Endothelial cell of umbilical vein (primary cell): ENCODE measurements around the gene SMURF1. TPM values are rescaled to one million over a fixed set of nuclear protein-coding genes. Genes with fewer than 3 reads are reported as not detected.

ENCODE experiments used
- BruUV-seq: library from RNA; stranded (reverse); fragments of 400-500 nt; replicated peaks from 2 replicates; lab custom pipeline; 2021; lab: Mats Ljungman, UMichigan
- CTCF ChIA-PET: fragments of 300-600, 350-600 bp; sonication (Branson Sonifier 250); formaldehyde crosslinking; loops from one replicate; lab custom pipeline; 2021; ENCODE audit warnings: antibody characterized with exemption, inconsistent platforms; lab: Charles Lee
- POLR2A ChIA-PET: fragments of 300-600, 350-600 bp; sonication (Branson Sonifier 250); formaldehyde crosslinking; loops from one replicate; lab custom pipeline; 2021; ENCODE audit warnings: antibody characterized with exemption, inconsistent platforms; lab: Charles Lee
- DNase-seq: peaks from one replicate; pipeline ENCODE4 v3.0.0-alpha.2; 2011; ENCODE audit warnings: low read depth, low spot score
- FAIRE-seq: peaks from 2 replicates; lab custom pipeline; 2011; peaks lifted over from hg19 to GRCh38; lab: Jason Lieb, UNC
- H2AFZ ChIP-seq: 2 replicates; pipeline ENCODE4 v1.6.0; 2012; ENCODE audit warnings: low read depth, low read length, control low read depth, inconsistent platforms
- H3K27ac ChIP-seq: 2 replicates; pipeline ENCODE4 v1.5.1; 2011; ENCODE audit warnings: low read depth, mild to moderate bottlenecking, control low read depth, low read length, moderate library complexity; ENCODE audit not compliant: insufficient read depth
- H3K27me3 ChIP-seq, 2 experiments: 2 replicates each; pipeline versions ENCODE4 v1.6.0 to v1.6.1; 2011; ENCODE audit warnings: low read length in 2 of 2, mixed read lengths in 1 of 2; ENCODE audit not compliant: control insufficient read depth in 2 of 2, insufficient read depth in 2 of 2
- H3K36me3 ChIP-seq, 2 experiments: 2 replicates in 1 of 2; 3 replicates in 1 of 2; pipeline ENCODE4 v1.5.1; 2011; ENCODE audit warnings: low read length in 2 of 2, mild to moderate bottlenecking in 1 of 2, moderate library complexity in 1 of 2; ENCODE audit not compliant: control insufficient read depth in 2 of 2, insufficient read depth in 2 of 2; ENCODE audit errors: extremely low read depth in 1 of 2
- H3K4me1 ChIP-seq: 3 replicates; pipeline ENCODE4 v1.5.1; 2011; ENCODE audit warnings: mild to moderate bottlenecking, low read length; ENCODE audit not compliant: control insufficient read depth, insufficient read depth; ENCODE audit errors: extremely low read depth
- H3K4me2 ChIP-seq: 2 replicates; pipeline ENCODE4 v1.6.1; 2011; ENCODE audit warnings: low read length, control low read depth, mixed read lengths; ENCODE audit not compliant: insufficient read depth
- H3K4me3 ChIP-seq, 3 experiments: fragments of 200-600 bp in 1 of 3; sonication (generic), shearing (Covaris generic) in 1 of 3; replicated peaks in 1 of 3; 2 replicates each; pipeline ENCODE4 v1.5.1; 2011 to 2016; ENCODE audit warnings: control low read depth in 3 of 3, low read length in 3 of 3, mild to moderate bottlenecking in 2 of 3, inconsistent platforms in 1 of 3, low read depth in 1 of 3, moderate library complexity in 1 of 3; ENCODE audit not compliant: insufficient read depth in 1 of 3
- H3K79me2 ChIP-seq: 2 replicates; pipeline ENCODE4 v1.6.0; 2012; ENCODE audit warnings: low read length, inconsistent platforms; ENCODE audit not compliant: control insufficient read depth, insufficient read depth
- H3K9ac ChIP-seq: replicated peaks from 2 replicates; pipeline ENCODE3; 2011; ENCODE audit warnings: low read length, control low read depth; ENCODE audit not compliant: insufficient read depth; ENCODE audit errors: extremely low read depth
- H3K9me1 ChIP-seq: replicated peaks from 3 replicates; pipeline ENCODE4 v1.6.0; 2011; ENCODE audit warnings: mild to moderate bottlenecking, low read length; ENCODE audit not compliant: control insufficient read depth, insufficient read depth; ENCODE audit errors: extremely low read depth
- H3K9me3 ChIP-seq: replicated peaks from 2 replicates; pipeline ENCODE4 v1.5.1; 2012; ENCODE audit warnings: low read length, inconsistent platforms; ENCODE audit not compliant: control insufficient read depth, insufficient read depth
- H4K20me1 ChIP-seq: replicated peaks from 2 replicates; pipeline ENCODE3; 2011; ENCODE audit warnings: mild to moderate bottlenecking, low read length; ENCODE audit not compliant: control insufficient read depth, insufficient read depth; ENCODE audit errors: extremely low read depth
- EZH2 ChIP-seq: IDR thresholded peaks from 2 replicates; pipeline ENCODE4 v1.6.1; 2012; ENCODE audit warnings: borderline replicate concordance, low read depth, mild to moderate bottlenecking, moderate library complexity, low read length, inconsistent platforms; ENCODE audit not compliant: severe bottlenecking
- FOS ChIP-seq: IDR thresholded peaks from 2 replicates; pipeline ENCODE4 v1.6.1; 2011; ENCODE audit warnings: mild to moderate bottlenecking, low read length, moderate library complexity, borderline replicate concordance; ENCODE audit not compliant: insufficient read depth
- GATA2 ChIP-seq: IDR thresholded peaks from 2 replicates; pipeline ENCODE4 v1.7.0; 2011; ENCODE audit warnings: low read depth, mild to moderate bottlenecking, moderate library complexity, mixed read lengths, low read length; ENCODE audit not compliant: insufficient read length, insufficient read depth
- JUN ChIP-seq: IDR thresholded peaks from 2 replicates; pipeline ENCODE4 v1.6.1; 2011; ENCODE audit warnings: borderline replicate concordance, low read depth; ENCODE audit not compliant: insufficient read length, insufficient read depth
- MYC ChIP-seq: IDR thresholded peaks from one replicate; pipeline ENCODE4 v1.6.1; 2011; ENCODE audit warnings: mild to moderate bottlenecking, low read depth, low read length
- POLR2A ChIP-seq: IDR thresholded peaks from 2 replicates; pipeline ENCODE4 v1.6.1; 2012; ENCODE audit warnings: low read depth, mild to moderate bottlenecking, control low read depth, low read length
- POLR2AphosphoS5 ChIP-seq: IDR thresholded peaks from 2 replicates; pipeline ENCODE4 v1.6.1; 2012; ENCODE audit warnings: low read depth, mild to moderate bottlenecking, control low read depth, low read length, moderate library complexity; ENCODE audit not compliant: insufficient read depth
- dilution Hi-C: fragments of 300-500 bp; cut with MboI; formaldehyde crosslinking; loops from one replicate; pipeline ENCODE4 v1.15.0; 2019; ENCODE audit warnings: low sequenced_read_pairs; ENCODE audit not compliant: extremely low pct_ligation_motif_present
- intact Hi-C: fragments of 100-400 bp; cut with micrococcal nuclease; formaldehyde crosslinking; loops from one replicate; pipeline ENCODE4 v1.10.0; 2022
- polyA plus RNA-seq, 4 experiments: library from polyadenylated mRNA; depleted of rRNA in 3 of 4; stranded (reverse) in 3 of 4; unstranded in 1 of 4; fragments of >200 nt; gene quantifications; 2 replicates each; pipeline versions ENCODE4 v1.2.1 to v1.2.3, GENCODE V29; 2011 to 2012; ENCODE audit warnings: missing spikeins in 1 of 4
- total RNA-seq: library from RNA; stranded (reverse); gene quantifications from 2 replicates; pipeline ENCODE4 v1.2.3, GENCODE V29; 2021
- TF ChIP-seq, protein P1 (sequence below): IDR thresholded peaks from 2 replicates; pipeline ENCODE4 v1.6.1; 2011; ENCODE audit not compliant: insufficient read depth, insufficient read length
- TF ChIP-seq, protein P2 (sequence below), 2 donors: IDR thresholded peaks; 1 replicate in 1 of 2; 2 replicates in 1 of 2; pipeline ENCODE4 v1.5.1; 2011; ENCODE audit warnings: low read length in 2 of 2, mild to moderate bottlenecking in 2 of 2, moderate library complexity in 2 of 2, control low read depth in 1 of 2, inconsistent platforms in 1 of 2, low read depth in 1 of 2; ENCODE audit not compliant: insufficient read depth in 1 of 2; ENCODE audit errors: extremely low read depth in 1 of 2

The SMURF1 gene
- total and polyA plus RNA-seq, 2 donors (not counting 3 experiments of a cell fraction or from before 2014, with no cell fraction given): 11.5 to 22.8 TPM

DNA sequence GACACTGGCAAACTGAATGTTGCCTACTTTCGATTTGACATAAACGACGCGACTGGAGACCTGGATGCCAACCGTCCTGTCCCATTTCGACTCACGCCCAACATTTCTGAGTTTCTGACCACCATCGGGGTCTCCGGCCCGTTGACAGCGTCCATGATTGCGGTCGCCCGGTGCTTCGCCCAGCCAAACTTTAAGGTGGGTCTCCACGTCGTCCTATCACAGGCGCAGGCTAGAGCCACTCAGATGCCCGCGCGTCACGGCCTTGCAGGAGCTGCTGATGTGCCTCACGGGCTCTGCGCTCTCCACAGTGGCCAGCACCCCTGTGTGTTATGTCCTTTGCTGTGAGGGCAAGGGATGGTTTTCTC, 132.6 kb downstream of the SMURF1 start:
- FAIRE-seq (no peak), DNase-seq (no peak)
- H3K4me3 ChIP-seq: no peak overlapping the region
- H3K4me2 ChIP-seq: no peak overlapping the region
- no peak overlapping the region for H2AFZ ChIP-seq
- H3K9me3 ChIP-seq: no peaks in the 10 kb centered on the region
- no peaks in the 10 kb centered on the region for H3K9me1 ChIP-seq
- dilution Hi-C loops: no loop called here
- peaks cover 21 to 61% of the 10 kb centered on the region in 2 experiments for H3K36me3 ChIP-seq
- no peaks in the 10 kb centered on the region for H3K27me3 ChIP-seq
- H3K79me2 ChIP-seq: no peaks in the 10 kb centered on the region
- H4K20me1 ChIP-seq: no peaks in the 10 kb centered on the region
- no peaks in the 10 kb centered on the region for H3K4me1 ChIP-seq
- CTCF ChIA-PET: no interaction called here
- no TSS peak for BruUV-seq
- no peak overlapping the region for H3K9ac ChIP-seq
- POLR2A ChIA-PET: no interaction called here
- H3K27ac ChIP-seq: no peak overlapping the region
- TF ChIP-seq, protein P1, sequence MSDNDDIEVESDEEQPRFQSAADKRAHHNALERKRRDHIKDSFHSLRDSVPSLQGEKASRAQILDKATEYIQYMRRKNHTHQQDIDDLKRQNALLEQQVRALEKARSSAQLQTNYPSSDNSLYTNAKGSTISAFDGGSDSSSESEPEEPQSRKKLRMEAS: no peak
- TF ChIP-seq POLR2A (no peak), JUN (no peak), POLR2AphosphoS5 (no peak), EZH2 (no peak), GATA2 (no peak), FOS (no peak), MYC (no peak)
- TF ChIP-seq, protein P2, sequence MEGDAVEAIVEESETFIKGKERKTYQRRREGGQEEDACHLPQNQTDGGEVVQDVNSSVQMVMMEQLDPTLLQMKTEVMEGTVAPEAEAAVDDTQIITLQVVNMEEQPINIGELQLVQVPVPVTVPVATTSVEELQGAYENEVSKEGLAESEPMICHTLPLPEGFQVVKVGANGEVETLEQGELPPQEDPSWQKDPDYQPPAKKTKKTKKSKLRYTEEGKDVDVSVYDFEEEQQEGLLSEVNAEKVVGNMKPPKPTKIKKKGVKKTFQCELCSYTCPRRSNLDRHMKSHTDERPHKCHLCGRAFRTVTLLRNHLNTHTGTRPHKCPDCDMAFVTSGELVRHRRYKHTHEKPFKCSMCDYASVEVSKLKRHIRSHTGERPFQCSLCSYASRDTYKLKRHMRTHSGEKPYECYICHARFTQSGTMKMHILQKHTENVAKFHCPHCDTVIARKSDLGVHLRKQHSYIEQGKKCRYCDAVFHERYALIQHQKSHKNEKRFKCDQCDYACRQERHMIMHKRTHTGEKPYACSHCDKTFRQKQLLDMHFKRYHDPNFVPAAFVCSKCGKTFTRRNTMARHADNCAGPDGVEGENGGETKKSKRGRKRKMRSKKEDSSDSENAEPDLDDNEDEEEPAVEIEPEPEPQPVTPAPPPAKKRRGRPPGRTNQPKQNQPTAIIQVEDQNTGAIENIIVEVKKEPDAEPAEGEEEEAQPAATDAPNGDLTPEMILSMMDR (IDR thresholded peaks at IDR 0.05; ENCODE audit: extremely low read depth in 1 of 2, insufficient read depth in 1 of 2, low read depth in 1 of 2, low read length in 2 of 2): no peak
- intact Hi-C loops: no loop called here
